ENCODE measurements around the gene TBXA2R. TPM values are rescaled to one million over a fixed set of nuclear protein-coding genes. Genes with fewer than 3 reads are reported as not detected.

The TBXA2R gene
- total RNA-seq, 1 experiment from 2014 or later: 1.3 TPM

GRCh38 chr19:3555653-3556422 lies 50.8 kb downstream of the TBXA2R start (continued):
- TF ChIP-seq, protein P1, sequence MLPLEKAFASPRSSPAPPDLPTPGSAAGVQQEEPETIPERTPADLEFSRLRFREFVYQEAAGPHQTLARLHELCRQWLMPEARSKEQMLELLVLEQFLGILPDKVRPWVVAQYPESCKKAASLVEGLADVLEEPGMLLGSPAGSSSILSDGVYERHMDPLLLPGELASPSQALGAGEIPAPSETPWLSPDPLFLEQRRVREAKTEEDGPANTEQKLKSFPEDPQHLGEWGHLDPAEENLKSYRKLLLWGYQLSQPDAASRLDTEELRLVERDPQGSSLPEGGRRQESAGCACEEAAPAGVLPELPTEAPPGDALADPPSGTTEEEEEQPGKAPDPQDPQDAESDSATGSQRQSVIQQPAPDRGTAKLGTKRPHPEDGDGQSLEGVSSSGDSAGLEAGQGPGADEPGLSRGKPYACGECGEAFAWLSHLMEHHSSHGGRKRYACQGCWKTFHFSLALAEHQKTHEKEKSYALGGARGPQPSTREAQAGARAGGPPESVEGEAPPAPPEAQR (CRISPR knock-in tag; IDR thresholded peaks at IDR 0.05): no peak

DNA sequence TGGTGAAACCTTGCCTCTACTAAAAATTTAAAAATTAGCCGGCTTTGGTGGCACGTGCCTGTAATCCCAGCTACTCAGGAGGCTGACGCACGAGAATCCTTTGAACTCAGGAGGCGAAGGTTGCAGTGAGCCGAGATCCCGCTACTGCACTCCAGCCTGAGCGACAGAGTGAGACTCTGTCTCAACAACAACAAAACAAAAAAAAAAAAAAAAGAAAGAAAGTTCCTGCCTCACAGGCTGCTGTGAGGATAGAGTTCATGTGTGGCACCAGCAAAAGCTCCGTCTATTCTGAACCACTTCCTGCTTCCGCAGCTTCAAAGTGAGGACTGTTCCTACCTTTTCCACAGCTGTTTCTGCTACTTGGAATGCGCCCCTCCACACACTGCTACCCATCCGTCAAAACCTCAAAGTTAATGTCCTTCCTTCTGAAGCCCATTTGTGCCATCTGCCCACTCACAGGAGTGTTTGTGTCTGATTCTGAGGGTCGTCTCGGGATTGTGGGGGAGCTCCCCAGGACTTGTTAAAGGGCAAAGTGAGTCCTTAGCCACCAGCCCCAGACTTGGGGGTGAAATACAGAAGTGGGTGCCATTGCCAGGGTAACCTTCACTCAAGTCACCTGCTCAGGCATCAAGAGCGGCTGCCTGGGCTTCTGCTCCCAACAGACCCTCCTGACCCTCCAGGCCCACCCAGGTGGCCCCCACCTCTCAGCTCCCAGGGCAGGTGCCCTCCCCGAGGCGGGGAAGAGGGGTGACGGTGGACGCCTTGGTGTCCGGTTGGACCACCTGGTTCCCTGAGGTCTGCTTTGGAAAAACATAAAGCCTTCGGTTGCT lies 52.2 kb downstream of the TBXA2R start:
- ChIA-PET POLR2A (interaction anchor here (1.6 kb wide), 1 partner anchor 10 kb away, joined by 4 read pairs; no protein-coding TSS in a partner anchor), CTCF (interaction anchor here (0.5 to 1.7 kb wide), 3 partner anchors 10 to 124 kb away, joined by 3 to 8 read pairs (median 6); no protein-coding TSS in a partner anchor)
- Mint-ChIP-seq H3K4me1 (peaks cover 12% of the 10 kb centered on the region), H3K27me3 (ENCODE audit: low read depth) (peaks cover 18% of the 10 kb centered on the region), H3K4me3 (no peak overlapping the region), H3K9me3 (no peaks in the 10 kb centered on the region), H3K36me3 (no peaks in the 10 kb centered on the region), H3K27ac (no peak overlapping the region)
- no peak for DNase-seq (ENCODE audit: low spot score)
- no peak for ATAC-seq
- TF ChIP-seq SMAD4 (CRISPR knock-in tag; IDR thresholded peaks at IDR 0.05) (no peak), CREM (CRISPR knock-in tag; IDR thresholded peaks at IDR 0.05) (no peak), IRF2 (CRISPR knock-in tag; IDR thresholded peaks at IDR 0.05; ENCODE audit: borderline replicate concordance, low read depth) (no peak), E2F5 (CRISPR knock-in tag; IDR thresholded peaks at IDR 0.05) (no peak), FOXP1 (CRISPR knock-in tag; IDR thresholded peaks at IDR 0.05; ENCODE audit: borderline replicate concordance) (no peak), CBFB (CRISPR knock-in tag; IDR thresholded peaks at IDR 0.05; ENCODE audit: low read depth) (no peak), TP53 (CRISPR knock-in tag; IDR thresholded peaks at IDR 0.05) (no peak), GABPB1 (CRISPR knock-in tag; IDR thresholded peaks at IDR 0.05) (no peak), TCF7 (CRISPR knock-in tag; IDR thresholded peaks at IDR 0.05; ENCODE audit: low read depth) (no peak), ZNF317 (CRISPR knock-in tag; IDR thresholded peaks at IDR 0.05; ENCODE audit: borderline replicate concordance, low read depth) (no peak), TEAD1 (CRISPR knock-in tag; IDR thresholded peaks at IDR 0.05) (no peak), ZBTB21 (CRISPR knock-in tag; IDR thresholded peaks at IDR 0.05; ENCODE audit: borderline replicate concordance) (no peak), ATF6 (CRISPR knock-in tag; IDR thresholded peaks at IDR 0.05) (no peak), MXD4 (CRISPR knock-in tag; IDR thresholded peaks at IDR 0.05; ENCODE audit: borderline replicate concordance) (no peak), PREB (CRISPR knock-in tag; IDR thresholded peaks at IDR 0.05; ENCODE audit: borderline replicate concordance) (no peak), E2F4 (CRISPR knock-in tag; IDR thresholded peaks at IDR 0.05; ENCODE audit: borderline replicate concordance, low read depth) (no peak), MLX (CRISPR knock-in tag; IDR thresholded peaks at IDR 0.05) (no peak)
- TF ChIP-seq, protein P2, sequence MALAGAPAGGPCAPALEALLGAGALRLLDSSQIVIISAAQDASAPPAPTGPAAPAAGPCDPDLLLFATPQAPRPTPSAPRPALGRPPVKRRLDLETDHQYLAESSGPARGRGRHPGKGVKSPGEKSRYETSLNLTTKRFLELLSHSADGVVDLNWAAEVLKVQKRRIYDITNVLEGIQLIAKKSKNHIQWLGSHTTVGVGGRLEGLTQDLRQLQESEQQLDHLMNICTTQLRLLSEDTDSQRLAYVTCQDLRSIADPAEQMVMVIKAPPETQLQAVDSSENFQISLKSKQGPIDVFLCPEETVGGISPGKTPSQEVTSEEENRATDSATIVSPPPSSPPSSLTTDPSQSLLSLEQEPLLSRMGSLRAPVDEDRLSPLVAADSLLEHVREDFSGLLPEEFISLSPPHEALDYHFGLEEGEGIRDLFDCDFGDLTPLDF (CRISPR knock-in tag; IDR thresholded peaks at IDR 0.05): no peak
- TF ChIP-seq, protein P3, sequence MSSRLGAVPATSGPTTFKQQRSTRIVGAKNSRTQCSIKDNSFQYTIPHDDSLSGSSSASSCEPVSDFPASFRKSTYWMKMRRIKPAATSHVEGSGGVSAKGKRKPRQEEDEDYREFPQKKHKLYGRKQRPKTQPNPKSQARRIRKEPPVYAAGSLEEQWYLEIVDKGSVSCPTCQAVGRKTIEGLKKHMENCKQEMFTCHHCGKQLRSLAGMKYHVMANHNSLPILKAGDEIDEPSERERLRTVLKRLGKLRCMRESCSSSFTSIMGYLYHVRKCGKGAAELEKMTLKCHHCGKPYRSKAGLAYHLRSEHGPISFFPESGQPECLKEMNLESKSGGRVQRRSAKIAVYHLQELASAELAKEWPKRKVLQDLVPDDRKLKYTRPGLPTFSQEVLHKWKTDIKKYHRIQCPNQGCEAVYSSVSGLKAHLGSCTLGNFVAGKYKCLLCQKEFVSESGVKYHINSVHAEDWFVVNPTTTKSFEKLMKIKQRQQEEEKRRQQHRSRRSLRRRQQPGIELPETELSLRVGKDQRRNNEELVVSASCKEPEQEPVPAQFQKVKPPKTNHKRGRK (CRISPR knock-in tag; IDR thresholded peaks at IDR 0.05; ENCODE audit: borderline replicate concordance): no peak
- TF ChIP-seq, protein P4, sequence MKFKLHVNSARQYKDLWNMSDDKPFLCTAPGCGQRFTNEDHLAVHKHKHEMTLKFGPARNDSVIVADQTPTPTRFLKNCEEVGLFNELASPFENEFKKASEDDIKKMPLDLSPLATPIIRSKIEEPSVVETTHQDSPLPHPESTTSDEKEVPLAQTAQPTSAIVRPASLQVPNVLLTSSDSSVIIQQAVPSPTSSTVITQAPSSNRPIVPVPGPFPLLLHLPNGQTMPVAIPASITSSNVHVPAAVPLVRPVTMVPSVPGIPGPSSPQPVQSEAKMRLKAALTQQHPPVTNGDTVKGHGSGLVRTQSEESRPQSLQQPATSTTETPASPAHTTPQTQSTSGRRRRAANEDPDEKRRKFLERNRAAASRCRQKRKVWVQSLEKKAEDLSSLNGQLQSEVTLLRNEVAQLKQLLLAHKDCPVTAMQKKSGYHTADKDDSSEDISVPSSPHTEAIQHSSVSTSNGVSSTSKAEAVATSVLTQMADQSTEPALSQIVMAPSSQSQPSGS (CRISPR knock-in tag; IDR thresholded peaks at IDR 0.05; ENCODE audit: borderline replicate concordance, low read depth): no peak
